Measurements from ENCODE around the gene EDA. TPM values are rescaled to one million over a fixed set of nuclear protein-coding genes. Genes with fewer than 3 reads are reported as not detected.

EDA gene
- total and polyA plus RNA-seq, 10 of the 15 experiments (the other 5 are each of a cell fraction or from before 2014, with no cell fraction given) = 0.06 TPM; not detected in 9

DNA sequence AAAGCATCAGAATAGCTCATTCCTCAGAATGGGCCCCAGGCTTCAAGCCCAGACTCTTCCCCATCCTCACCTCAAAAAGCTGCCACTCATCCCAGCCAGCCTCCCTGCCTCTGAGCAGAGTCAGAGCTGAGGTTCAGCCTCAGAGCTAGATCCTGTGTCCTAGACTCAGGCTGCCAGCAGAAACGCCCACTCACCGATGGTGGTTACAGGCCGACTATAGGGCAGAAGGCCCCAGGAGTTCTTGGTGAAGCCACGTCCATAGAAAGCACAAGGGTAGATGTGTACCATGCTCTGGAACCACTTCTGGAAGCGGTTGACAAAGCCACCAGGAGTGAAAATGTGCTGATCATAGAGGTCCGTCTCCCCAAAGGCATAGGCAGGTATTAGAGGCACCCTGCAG is 426.1 kb downstream of the EDA start:
- H3K9ac ChIP-seq (ENCODE audit: control insufficient read depth, insufficient read depth, low read length) = no peak overlapping the region
- no peaks in the 10 kb centered on the region; a peak in 2 of 4 replicates for H3K27me3 ChIP-seq (replicated peaks in 1 of 2; ENCODE audit: control insufficient read depth in 2 of 2, insufficient read depth in 2 of 2, low read length in 1 of 2)
- H3K27ac ChIP-seq (ENCODE audit: control insufficient read depth, insufficient read depth) = no peak overlapping the region
- no peaks in the 10 kb centered on the region for H3K36me3 ChIP-seq (ENCODE audit: control insufficient read depth in 2 of 2, insufficient read depth in 2 of 2, low read length in 1 of 2)
- no peak for DNase-seq (ENCODE audit: low read depth, low spot score)
- in situ Hi-C loops (cut with MboI) (loop anchor here (25.0 kb wide), 2 partner anchors 95 to 395 kb away; partner anchors contain the start of genes DLG3 and IGBP1), intact Hi-C loops (cut with micrococcal nuclease; ENCODE audit: unreplicated experiment) (no loop called here)
- no peaks in the 10 kb centered on the region for H4K20me1 ChIP-seq (ENCODE audit: control insufficient read depth, insufficient read depth)
- no TSS peak for BruUV-seq (replicated peaks)
- ChIA-PET CTCF (interaction anchor here (0.8 to 3.8 kb wide), 4 partner anchors 9 to 57 kb away, joined by 3 to 24 read pairs (median 4); no protein-coding TSS in a partner anchor), RAD21 (ENCODE audit: unreplicated experiment) (no interaction called here), POLR2A (no interaction called here), SMC1A (ENCODE audit: uncharacterized antibody, unreplicated experiment) (interaction anchor here (1.0 to 1.2 kb wide), 2 partner anchors 9 to 11 kb away, joined by 3 to 4 read pairs; no protein-coding TSS in a partner anchor)
- H3K79me2 ChIP-seq (ENCODE audit: control insufficient read depth, insufficient read depth, low read length) = no peaks in the 10 kb centered on the region
- no peak for ATAC-seq
- no peak overlapping the region for H3K4me3 ChIP-seq
- H3K4me1 ChIP-seq (ENCODE audit: control insufficient read depth, insufficient read depth, low read length) = no peaks in the 10 kb centered on the region
- no peak overlapping the region for H2AFZ ChIP-seq (ENCODE audit: control insufficient read depth, low read depth, low read length)
- WGBS (ENCODE audit: insufficient coverage, insufficient replicate concordance, low lambda C conversion rate, missing lambda C conversion rate) = 12% methylated on average over 6 of the region's 6 CpGs
- H3K4me2 ChIP-seq (ENCODE audit: control insufficient read depth, insufficient read depth) = no peak overlapping the region
- FAIRE-seq = no peak
- no peaks in the 10 kb centered on the region for H3K9me3 ChIP-seq (replicated peaks; ENCODE audit: control insufficient read depth, insufficient read depth, low read length)
- TF ChIP-seq NFIC (IDR thresholded peaks at IDR 0.05; ENCODE audit: low read depth, low read length) (no peak), PAX5 (IDR thresholded peaks at IDR 0.05; ENCODE audit: borderline replicate concordance, low read depth, low read length) (no peak), HCFC1 (IDR thresholded peaks at IDR 0.05; ENCODE audit: low read length) (no peak), JUNB (IDR thresholded peaks at IDR 0.05) (no peak), ZNF274 (IDR thresholded peaks at IDR 0.05; ENCODE audit: insufficient read depth, insufficient read length) (no peak), ZNF384 (IDR thresholded peaks at IDR 0.05; ENCODE audit: borderline replicate concordance, low read depth, low read length) (no peak), EP300 (IDR thresholded peaks at IDR 0.05; ENCODE audit: borderline replicate concordance in 1 of 2, control insufficient read depth in 1 of 2, low read depth in 2 of 2, low read length in 2 of 2) (no peak), PAX8 (IDR thresholded peaks at IDR 0.05) (no peak)
- TF ChIP-seq, protein P1, sequence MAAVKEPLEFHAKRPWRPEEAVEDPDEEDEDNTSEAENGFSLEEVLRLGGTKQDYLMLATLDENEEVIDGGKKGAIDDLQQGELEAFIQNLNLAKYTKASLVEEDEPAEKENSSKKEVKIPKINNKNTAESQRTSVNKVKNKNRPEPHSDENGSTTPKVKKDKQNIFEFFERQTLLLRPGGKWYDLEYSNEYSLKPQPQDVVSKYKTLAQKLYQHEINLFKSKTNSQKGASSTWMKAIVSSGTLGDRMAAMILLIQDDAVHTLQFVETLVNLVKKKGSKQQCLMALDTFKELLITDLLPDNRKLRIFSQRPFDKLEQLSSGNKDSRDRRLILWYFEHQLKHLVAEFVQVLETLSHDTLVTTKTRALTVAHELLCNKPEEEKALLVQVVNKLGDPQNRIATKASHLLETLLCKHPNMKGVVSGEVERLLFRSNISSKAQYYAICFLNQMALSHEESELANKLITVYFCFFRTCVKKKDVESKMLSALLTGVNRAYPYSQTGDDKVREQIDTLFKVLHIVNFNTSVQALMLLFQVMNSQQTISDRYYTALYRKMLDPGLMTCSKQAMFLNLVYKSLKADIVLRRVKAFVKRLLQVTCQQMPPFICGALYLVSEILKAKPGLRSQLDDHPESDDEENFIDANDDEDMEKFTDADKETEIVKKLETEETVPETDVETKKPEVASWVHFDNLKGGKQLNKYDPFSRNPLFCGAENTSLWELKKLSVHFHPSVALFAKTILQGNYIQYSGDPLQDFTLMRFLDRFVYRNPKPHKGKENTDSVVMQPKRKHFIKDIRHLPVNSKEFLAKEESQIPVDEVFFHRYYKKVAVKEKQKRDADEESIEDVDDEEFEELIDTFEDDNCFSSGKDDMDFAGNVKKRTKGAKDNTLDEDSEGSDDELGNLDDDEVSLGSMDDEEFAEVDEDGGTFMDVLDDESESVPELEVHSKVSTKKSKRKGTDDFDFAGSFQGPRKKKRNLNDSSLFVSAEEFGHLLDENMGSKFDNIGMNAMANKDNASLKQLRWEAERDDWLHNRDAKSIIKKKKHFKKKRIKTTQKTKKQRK (IDR thresholded peaks at IDR 0.05; ENCODE audit: low read depth, low read length) = no peak
- TF ChIP-seq, protein P2, sequence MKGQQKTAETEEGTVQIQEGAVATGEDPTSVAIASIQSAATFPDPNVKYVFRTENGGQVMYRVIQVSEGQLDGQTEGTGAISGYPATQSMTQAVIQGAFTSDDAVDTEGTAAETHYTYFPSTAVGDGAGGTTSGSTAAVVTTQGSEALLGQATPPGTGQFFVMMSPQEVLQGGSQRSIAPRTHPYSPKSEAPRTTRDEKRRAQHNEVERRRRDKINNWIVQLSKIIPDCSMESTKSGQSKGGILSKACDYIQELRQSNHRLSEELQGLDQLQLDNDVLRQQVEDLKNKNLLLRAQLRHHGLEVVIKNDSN (IDR thresholded peaks at IDR 0.05; ENCODE audit: borderline replicate concordance, extremely low read length, insufficient read depth, low read depth, low read length) = no peak
- TF ChIP-seq, protein P3, sequence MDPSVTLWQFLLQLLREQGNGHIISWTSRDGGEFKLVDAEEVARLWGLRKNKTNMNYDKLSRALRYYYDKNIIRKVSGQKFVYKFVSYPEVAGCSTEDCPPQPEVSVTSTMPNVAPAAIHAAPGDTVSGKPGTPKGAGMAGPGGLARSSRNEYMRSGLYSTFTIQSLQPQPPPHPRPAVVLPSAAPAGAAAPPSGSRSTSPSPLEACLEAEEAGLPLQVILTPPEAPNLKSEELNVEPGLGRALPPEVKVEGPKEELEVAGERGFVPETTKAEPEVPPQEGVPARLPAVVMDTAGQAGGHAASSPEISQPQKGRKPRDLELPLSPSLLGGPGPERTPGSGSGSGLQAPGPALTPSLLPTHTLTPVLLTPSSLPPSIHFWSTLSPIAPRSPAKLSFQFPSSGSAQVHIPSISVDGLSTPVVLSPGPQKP (IDR thresholded peaks at IDR 0.05; ENCODE audit: low read depth, low read length) = no peak
- TF ChIP-seq, protein P4, sequence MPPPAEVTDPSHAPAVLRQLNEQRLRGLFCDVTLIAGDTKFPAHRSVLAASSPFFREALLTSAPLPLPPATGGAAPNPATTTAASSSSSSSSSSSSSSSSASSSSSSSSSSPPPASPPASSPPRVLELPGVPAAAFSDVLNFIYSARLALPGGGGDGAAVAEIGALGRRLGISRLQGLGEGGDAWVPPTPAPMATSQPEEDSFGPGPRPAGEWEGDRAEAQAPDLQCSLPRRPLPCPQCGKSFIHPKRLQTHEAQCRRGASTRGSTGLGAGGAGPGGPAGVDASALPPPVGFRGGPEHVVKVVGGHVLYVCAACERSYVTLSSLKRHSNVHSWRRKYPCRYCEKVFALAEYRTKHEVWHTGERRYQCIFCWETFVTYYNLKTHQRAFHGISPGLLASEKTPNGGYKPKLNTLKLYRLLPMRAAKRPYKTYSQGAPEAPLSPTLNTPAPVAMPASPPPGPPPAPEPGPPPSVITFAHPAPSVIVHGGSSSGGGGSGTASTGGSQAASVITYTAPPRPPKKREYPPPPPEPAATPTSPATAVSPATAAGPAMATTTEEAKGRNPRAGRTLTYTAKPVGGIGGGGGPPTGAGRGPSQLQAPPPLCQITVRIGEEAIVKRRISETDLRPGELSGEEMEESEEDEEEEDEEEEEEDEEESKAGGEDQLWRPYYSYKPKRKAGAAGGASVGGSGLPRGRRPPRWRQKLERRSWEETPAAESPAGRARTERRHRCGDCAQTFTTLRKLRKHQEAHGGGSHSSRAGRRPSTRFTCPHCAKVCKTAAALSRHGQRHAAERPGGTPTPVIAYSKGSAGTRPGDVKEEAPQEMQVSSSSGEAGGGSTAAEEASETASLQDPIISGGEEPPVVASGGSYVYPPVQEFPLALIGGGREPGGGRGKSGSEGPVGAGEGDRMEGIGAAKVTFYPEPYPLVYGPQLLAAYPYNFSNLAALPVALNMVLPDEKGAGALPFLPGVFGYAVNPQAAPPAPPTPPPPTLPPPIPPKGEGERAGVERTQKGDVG (CRISPR knock-in tag; IDR thresholded peaks at IDR 0.05) = no peak
